Uterus (tissue), 4 donors: ENCODE results near the gene MPZ. TPM values are rescaled to one million over a fixed set of nuclear protein-coding genes. Genes with fewer than 3 reads are reported as not detected.

Experiments
- DNase-seq, 2 donors: peaks; one replicate each; pipeline ENCODE4 v3.0.0-alpha.2; 2019 to 2020
- H3K27ac ChIP-seq, 2 donors: fragments of 200-600 bp; sonication (generic); 1 replicate in 1 of 2; 2 replicates in 1 of 2; pipeline ENCODE4 v1.5.1; 2016 to 2018
- H3K27me3 ChIP-seq, 2 donors: fragments of 200-600 bp; sonication (generic); one replicate each; pipeline ENCODE4 v1.5.1; 2018 to 2019; ENCODE audit warnings: control low read depth in 1 of 2
- H3K36me3 ChIP-seq, 2 donors: fragments of 200-600 bp; sonication (generic); one replicate each; pipeline ENCODE4 v1.5.1; 2019; ENCODE audit warnings: control low read depth in 1 of 2
- H3K4me1 ChIP-seq, 2 donors: fragments of 200-600 bp; sonication (generic); one replicate each; pipeline ENCODE4 v1.5.1; 2018 to 2019; ENCODE audit warnings: control low read depth in 1 of 2
- H3K4me3 ChIP-seq, 2 donors: fragments of 200-600 bp; sonication (generic); 1 replicate in 1 of 2; 2 replicates in 1 of 2; pipeline ENCODE4 v1.5.1; 2018 to 2019; ENCODE audit warnings: mild to moderate bottlenecking in 1 of 2
- H3K9me3 ChIP-seq, 2 donors: fragments of 200-600 bp; sonication (generic); one replicate each; pipeline ENCODE4 v1.5.1; 2019; ENCODE audit warnings: control low read depth in 1 of 2
- CTCF ChIP-seq, 4 experiments: fragments of 200-600 bp in 2 of 4; fragments of 450-650 bp in 2 of 4; sonication (generic) in 2 of 4; IDR thresholded peaks; one replicate each; pipeline ENCODE4 v1.5.1; 2016 to 2019; ENCODE audit warnings: antibody characterized with exemption in 4 of 4, mild to moderate bottlenecking in 2 of 4, moderate library complexity in 1 of 4
- POLR2A ChIP-seq, 2 donors: fragments of 450-650 bp; IDR thresholded peaks; one replicate each; pipeline ENCODE4 v1.6.1; 2016; ENCODE audit warnings: antibody characterized with exemption in 2 of 2, mild to moderate bottlenecking in 1 of 2, moderate library complexity in 1 of 2
- intact Hi-C: fragments of 100-400 bp; cut with DNase I; formaldehyde crosslinking; loops from one replicate; pipeline ENCODE4 v1.15.1; 2023; ENCODE audit warnings: low total_unique reads
- total RNA-seq, 4 donors: library from RNA; depleted of rRNA in 3 of 4; stranded (reverse); fragments of >200 nt in 3 of 4; gene quantifications; one replicate each; pipeline versions ENCODE4 v1.1.0 to v1.2.4, GENCODE V29; 2014 to 2023
- donor health status: DM: yes; HTN: yes; CAD: no.

Gene MPZ
- total RNA-seq, 4 donors from 2014 or later = 2.2 to 10.7 TPM; not detected in 2

GRCh38 chr1:161298116-161298515 is 11.7 kb downstream of the MPZ start:
- TF ChIP-seq CTCF (IDR thresholded peaks at IDR 0.05) (no peak), POLR2A (IDR thresholded peaks at IDR 0.05) (no peak)
- Histone ChIP-seq H3K36me3 (no peaks in the 10 kb centered on the region), H3K27ac (no peak overlapping the region), H3K4me1 (no peaks in the 10 kb centered on the region), H3K27me3 (no peaks in the 10 kb centered on the region), H3K4me3 (no peak overlapping the region), H3K9me3 (no peaks in the 10 kb centered on the region)
- DNase-seq = no peak
- intact Hi-C loops = no loop called here

GRCh38 chr1:161297415-161297814 is 12.4 kb downstream of the MPZ start:
- no peak for TF ChIP-seq POLR2A (IDR thresholded peaks at IDR 0.05)
- no peak for TF ChIP-seq CTCF (IDR thresholded peaks at IDR 0.05)
- Histone ChIP-seq H3K27ac (no peak overlapping the region), H3K9me3 (no peaks in the 10 kb centered on the region), H3K36me3 (no peaks in the 10 kb centered on the region), H3K27me3 (no peaks in the 10 kb centered on the region), H3K4me1 (no peaks in the 10 kb centered on the region), H3K4me3 (no peak overlapping the region)
- no peak for DNase-seq
- intact Hi-C loops = no loop called here

GRCh38 chr1:161290779-161291178 is 19.0 kb downstream of the MPZ start:
- DNase-seq = no peak
- Histone ChIP-seq H3K27ac (no peak overlapping the region), H3K36me3 (no peaks in the 10 kb centered on the region), H3K4me3 (no peak overlapping the region), H3K27me3 (no peaks in the 10 kb centered on the region), H3K4me1 (no peaks in the 10 kb centered on the region), H3K9me3 (no peaks in the 10 kb centered on the region)
- TF ChIP-seq POLR2A (IDR thresholded peaks at IDR 0.05) (no peak), CTCF (IDR thresholded peaks at IDR 0.05) (no peak)
- intact Hi-C loops = no loop called here

DNA sequence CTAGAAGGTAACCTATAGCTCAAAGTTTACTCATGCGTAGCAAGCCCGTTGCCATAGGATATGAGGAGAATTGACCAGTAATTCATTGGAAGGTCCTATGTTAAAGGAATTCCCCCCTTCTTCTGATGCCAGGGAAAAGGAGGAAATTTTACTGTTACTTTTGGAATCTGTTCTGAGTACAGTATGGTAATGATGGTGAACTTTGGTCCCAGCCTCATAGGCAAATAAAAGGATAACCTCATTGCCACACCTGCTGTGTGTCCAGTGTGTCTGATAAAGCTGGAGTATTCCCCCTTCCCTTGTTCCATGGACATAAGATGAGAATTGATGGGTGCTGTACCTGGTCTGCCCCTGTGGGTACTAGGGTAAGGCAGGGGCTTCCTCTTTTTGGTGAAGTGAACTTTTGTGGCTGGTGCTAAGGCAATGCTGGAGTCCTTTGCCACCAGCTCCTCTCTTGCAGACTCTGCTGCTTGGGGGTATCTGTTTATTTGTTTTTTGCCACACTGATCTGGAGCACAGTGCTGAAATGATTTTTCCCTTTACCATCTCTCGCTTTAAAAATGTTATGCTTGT is 22.2 kb downstream of the MPZ start:
- Histone ChIP-seq H3K27ac (no peak overlapping the region), H3K4me1 (no peaks in the 10 kb centered on the region), H3K4me3 (no peak overlapping the region), H3K36me3 (no peaks in the 10 kb centered on the region), H3K9me3 (no peaks in the 10 kb centered on the region), H3K27me3 (no peaks in the 10 kb centered on the region)
- intact Hi-C loops = no loop called here
- no peak for DNase-seq
- TF ChIP-seq CTCF (IDR thresholded peaks at IDR 0.05) (no peak), POLR2A (IDR thresholded peaks at IDR 0.05) (no peak)

- TF ChIP-seq CTCF (IDR thresholded peaks at IDR 0.05) (no peak), POLR2A (IDR thresholded peaks at IDR 0.05) (no peak)
- H3K27ac ChIP-seq = no peak overlapping the region
- H3K27me3 ChIP-seq = no peaks in the 10 kb centered on the region
- intact Hi-C loops = no loop called here
- no peak overlapping the region for H3K4me3 ChIP-seq
- DNase-seq = no peak
- no peaks in the 10 kb centered on the region for H3K9me3 ChIP-seq
- no peaks in the 10 kb centered on the region for H3K36me3 ChIP-seq
- no peaks in the 10 kb centered on the region for H3K4me1 ChIP-seq
Observed at GRCh38 chr1:161285521-161285920, 24.2 kb downstream of the MPZ start.
